Skin of body (tissue), 2 donors: ENCODE results near the gene RSRC1. TPM values are rescaled to one million over a fixed set of nuclear protein-coding genes. Genes with fewer than 3 reads are reported as not detected.

ENCODE experiments used
- DNase-seq: peaks from one replicate; lab custom pipeline; 2025; lab: John Stamatoyannopoulos, UW
- total RNA-seq: library from RNA; depleted of rRNA; stranded (reverse); fragments of >200 nt; gene quantifications from one replicate; pipeline ENCODE4 v1.2.3, GENCODE V29; 2014

The RSRC1 gene
- total RNA-seq, 1 donor from 2014 or later: 54.2 TPM

GRCh38 chr3:158127250-158128219, 17.6 kb downstream of the RSRC1 start:
- no peak for DNase-seq

- no peak for DNase-seq
These were observed 18.9 kb downstream of the RSRC1 start for GRCh38 chr3:158128755-158129154.

GRCh38 chr3:158134363-158134762, 24.5 kb downstream of the RSRC1 start:
- no peak for DNase-seq

GRCh38 chr3:158140396-158140795, 30.5 kb downstream of the RSRC1 start:
- DNase-seq: no peak

- no peak for DNase-seq
These were observed 38.3 kb downstream of the RSRC1 start for GRCh38 chr3:158148218-158148617.

- no peak for DNase-seq
These were observed 42.3 kb downstream of the RSRC1 start for GRCh38 chr3:158152186-158152585.

GRCh38 chr3:158158969-158159368, 49.1 kb downstream of the RSRC1 start:
- no peak for DNase-seq

- no peak for DNase-seq
These were observed 49.8 kb downstream of the RSRC1 start for GRCh38 chr3:158159714-158160113.

- peak; percentile 39 for DNase-seq
These were observed 51.1 kb downstream of the RSRC1 start for GRCh38 chr3:158160958-158161357.

GRCh38 chr3:158165141-158165655, 55.3 kb downstream of the RSRC1 start:
- DNase-seq: no peak

- DNase-seq: no peak
These were observed 55.8 kb downstream of the RSRC1 start for GRCh38 chr3:158165730-158166129.

- DNase-seq: no peak
These were observed 56.3 kb downstream of the RSRC1 start for GRCh38 chr3:158166223-158166622.

- DNase-seq: no peak
These were observed 58.1 kb downstream of the RSRC1 start for GRCh38 chr3:158167737-158168557.

- DNase-seq: no peak
These were observed 59.2 kb downstream of the RSRC1 start for GRCh38 chr3:158169091-158169491.

- DNase-seq: no peak
These were observed 71.2 kb downstream of the RSRC1 start for GRCh38 chr3:158181096-158181495.

GRCh38 chr3:158185711-158186110, 75.8 kb downstream of the RSRC1 start:
- DNase-seq: no peak

GRCh38 chr3:158200955-158201354, 91.1 kb downstream of the RSRC1 start:
- no peak for DNase-seq

GRCh38 chr3:158205324-158205723, 95.4 kb downstream of the RSRC1 start:
- DNase-seq: no peak

GRCh38 chr3:158205994-158206393, 96.1 kb downstream of the RSRC1 start:
- no peak for DNase-seq

- no peak for DNase-seq
These were observed 100.2 kb downstream of the RSRC1 start for GRCh38 chr3:158210067-158210466.

GRCh38 chr3:158213461-158213860, 103.6 kb downstream of the RSRC1 start:
- DNase-seq: no peak

- DNase-seq: no peak
These were observed 108.1 kb downstream of the RSRC1 start for GRCh38 chr3:158217992-158218391.
